Renal pelvis (tissue), 3 donors: Measurements from ENCODE around the gene TIPIN. TPM values are rescaled to one million over a fixed set of nuclear protein-coding genes. Genes with fewer than 3 reads are reported as not detected.

ENCODE experiments used
- polyA plus RNA-seq, 3 donors: library from polyadenylated mRNA; unstranded; fragments of 120-200 nt; gene quantifications; one replicate each; pipeline ENCODE4 v1.2.1, GENCODE V29; 2013; ENCODE audit not compliant: insufficient read length in 3 of 3

The TIPIN gene
- polyA plus RNA-seq, 3 donors, result 16.0 to 20.7 (median 17.4) TPM

Other genes starting within 250 kb of the TIPIN start
- gene MEGF11, start 102.9 kb downstream of the TIPIN start, polyA plus RNA-seq, result 1 to 10 TPM; 2.6 to 3.5 (median 2.7) TPM
- gene DIS3L, start 63.1 kb downstream of the TIPIN start, polyA plus RNA-seq, result 10 to 100 TPM; 28.6 to 47.5 (median 36.5) TPM
- gene MAP2K1, start 30.2 kb upstream of the TIPIN start, polyA plus RNA-seq, result 10 to 100 TPM; 51.2 to 53.8 (median 51.9) TPM
- 10 to 100 TPM; 36.4 to 40.7 (median 40.2) TPM for gene SNAPC5, start 141.1 kb upstream of the TIPIN start, polyA plus RNA-seq
- 1,000 to 10,000 TPM; 3,292 to 4,071 (median 3,588) TPM for gene RPL4, start 148.2 kb upstream of the TIPIN start, polyA plus RNA-seq
- 10 to 100 TPM; 23.0 to 30.9 (median 28.2) TPM for gene ZWILCH, start 148.6 kb upstream of the TIPIN start, polyA plus RNA-seq
- gene LCTL, start 209.3 kb upstream of the TIPIN start, polyA plus RNA-seq, result under 1 TPM; 0.24 to 0.51 (median 0.31) TPM